GM18499 (cell line): Measurements from ENCODE around the gene RGS6.

Source experiments
- ATAC-seq: cut with Tn5 transposase; IDR thresholded peaks from one replicate; pipeline ENCODE4 v1.9.1; 2021; ENCODE audit warnings: moderate number of reproducible peaks; ENCODE audit not compliant: insufficient read depth, unreplicated experiment

Gene RGS6

DNA sequence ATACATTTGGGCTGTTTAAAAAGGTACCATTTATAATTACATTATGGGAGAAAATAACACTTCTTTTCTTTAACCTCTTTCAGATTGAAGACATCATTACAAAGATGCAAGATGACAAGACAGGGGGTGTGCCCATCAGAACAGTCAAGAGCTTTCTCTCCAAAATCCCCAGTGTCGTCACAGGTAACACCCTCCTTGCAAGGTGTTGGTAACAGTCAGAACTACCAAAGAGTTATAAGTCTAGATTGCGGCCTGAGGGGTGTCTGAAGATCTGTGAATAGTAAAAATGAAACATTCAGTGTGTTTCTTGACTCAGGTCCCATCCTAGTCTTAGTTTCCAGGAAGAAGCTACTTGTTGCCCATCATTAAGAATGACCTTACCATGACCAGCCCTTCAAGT lies 419.8 kb downstream of the RGS6 start:
- ATAC-seq: no peak

DNA sequence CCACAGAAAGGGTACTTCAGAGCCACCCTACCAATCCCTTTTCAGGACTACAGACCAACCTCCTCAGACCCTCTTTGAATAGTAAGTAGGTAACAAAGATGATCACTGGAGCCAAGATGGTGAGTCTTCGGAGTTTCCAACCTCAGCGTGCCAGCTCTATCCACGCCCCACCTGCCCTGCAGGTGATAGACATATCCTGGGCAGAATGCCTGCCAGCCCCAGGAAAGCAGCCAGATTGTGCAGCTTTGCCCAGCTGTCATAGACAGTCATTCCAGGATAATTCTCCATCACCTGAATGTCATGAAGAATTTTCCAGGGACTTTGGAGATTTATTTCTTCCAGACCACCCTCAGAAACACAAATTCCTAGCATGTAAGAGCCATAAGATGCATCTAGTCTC lies 434.4 kb downstream of the RGS6 start:
- ATAC-seq: no peak

DNA sequence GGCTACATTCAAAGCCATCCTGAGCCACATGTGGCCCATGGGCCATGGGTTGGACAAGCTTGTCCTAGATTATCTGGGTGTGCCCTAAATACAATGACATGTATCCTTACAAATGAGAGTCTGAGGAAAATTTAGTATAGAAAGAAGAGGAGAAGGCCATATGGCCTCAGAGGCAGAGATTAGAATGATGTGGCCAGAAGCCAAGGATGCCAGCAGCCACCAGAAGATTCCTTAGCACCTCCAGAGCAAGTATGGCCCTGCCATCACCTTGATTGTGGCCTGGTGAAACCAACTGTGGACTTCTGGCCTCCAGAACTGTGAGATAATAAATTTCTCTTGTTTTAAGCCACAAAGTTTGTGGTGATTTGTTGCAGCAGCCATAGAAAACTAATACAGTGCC lies 436.9 kb downstream of the RGS6 start:
- no peak for ATAC-seq

DNA sequence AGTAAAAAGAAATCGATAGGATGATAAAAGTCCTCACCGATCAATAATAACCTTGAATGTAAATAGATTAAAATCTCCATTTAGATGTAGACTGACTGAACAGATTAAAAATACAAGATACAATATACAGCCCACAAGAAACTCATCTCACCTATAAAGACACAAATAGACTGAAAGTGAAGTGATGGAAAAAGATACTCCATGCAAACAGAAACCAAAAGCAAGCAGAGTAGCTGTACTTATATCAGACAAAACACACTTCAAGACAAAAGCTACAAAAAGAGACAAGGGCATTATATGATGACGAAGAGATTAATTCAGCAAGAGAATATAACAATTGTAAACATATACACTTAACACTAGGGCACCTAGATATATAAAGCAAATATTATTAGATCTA lies 444.8 kb downstream of the RGS6 start:
- ATAC-seq: no peak

DNA sequence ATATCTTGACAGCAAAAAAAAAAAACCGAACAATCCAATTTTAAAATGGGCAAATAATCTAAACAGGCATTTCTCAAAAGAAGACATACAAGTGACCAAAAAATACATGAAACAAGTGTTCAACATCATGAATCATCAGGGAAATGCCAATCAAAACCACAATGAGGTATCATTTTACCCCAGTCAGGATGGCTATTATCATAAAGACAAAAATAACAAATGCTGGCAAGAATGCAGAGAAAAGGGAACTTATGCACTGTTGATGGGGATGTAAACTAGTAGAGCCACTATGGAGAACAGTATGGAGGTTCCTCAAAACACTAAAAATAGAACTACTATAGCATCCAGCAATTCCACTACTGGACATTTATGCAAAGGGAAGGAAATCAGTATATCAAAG lies 448.2 kb downstream of the RGS6 start:
- ATAC-seq: no peak

DNA sequence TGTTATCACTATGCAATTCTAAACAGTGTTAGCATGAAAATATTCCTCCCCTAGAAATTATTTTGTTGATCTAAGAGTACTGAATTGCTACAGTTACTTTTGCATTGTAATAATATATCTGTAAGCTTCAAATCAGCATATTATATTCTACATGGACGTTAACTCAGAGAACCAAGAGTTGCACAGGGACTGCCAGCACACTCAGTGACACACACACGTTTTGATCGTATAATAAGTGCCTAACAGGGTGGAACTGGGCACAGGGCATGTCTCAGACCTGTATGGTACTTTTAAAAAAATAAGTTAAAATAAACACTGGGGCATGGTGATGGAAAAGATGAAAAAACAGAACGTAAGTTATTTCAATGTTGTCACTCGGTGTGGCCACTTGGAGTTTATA lies 451.6 kb downstream of the RGS6 start:
- no peak for ATAC-seq

DNA sequence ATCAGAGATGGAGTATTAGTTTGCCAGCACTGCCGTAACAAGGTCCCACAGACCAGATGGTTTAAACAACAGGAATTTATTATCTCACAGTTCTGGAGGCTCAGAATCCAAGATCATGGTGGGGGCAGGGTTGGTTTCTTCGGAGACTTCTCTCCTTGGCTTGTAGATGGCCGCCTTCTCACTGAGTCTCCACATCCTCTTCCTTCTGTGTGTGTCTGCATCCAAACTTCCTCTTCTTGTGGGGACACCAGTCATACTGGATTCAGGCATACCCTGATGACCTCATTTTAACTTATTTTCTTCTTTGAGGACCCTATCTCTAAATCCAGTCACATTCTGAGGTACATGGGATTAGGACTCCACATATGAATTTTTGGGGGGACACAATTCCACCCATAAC lies 455.5 kb downstream of the RGS6 start:
- ATAC-seq: no peak

DNA sequence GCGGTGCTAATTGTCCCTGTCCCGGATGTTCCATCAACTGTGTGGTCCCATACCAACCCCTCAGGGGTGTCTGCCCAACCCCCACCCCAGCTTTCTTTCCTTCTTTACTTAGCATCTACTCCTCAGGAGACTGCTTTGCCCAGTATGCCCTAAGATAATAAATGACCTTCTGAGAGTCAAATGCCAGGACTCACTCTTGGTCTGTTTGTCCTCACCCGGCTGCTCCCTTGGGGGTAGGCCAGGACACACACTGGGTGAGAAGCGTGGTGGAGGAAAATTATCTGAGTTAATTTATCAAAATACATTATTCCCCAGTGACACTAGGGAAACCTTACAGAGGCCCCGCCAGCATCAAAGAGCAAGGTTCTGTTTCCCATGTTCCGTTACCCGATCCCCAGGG lies 457.0 kb downstream of the RGS6 start:
- no peak for ATAC-seq

DNA sequence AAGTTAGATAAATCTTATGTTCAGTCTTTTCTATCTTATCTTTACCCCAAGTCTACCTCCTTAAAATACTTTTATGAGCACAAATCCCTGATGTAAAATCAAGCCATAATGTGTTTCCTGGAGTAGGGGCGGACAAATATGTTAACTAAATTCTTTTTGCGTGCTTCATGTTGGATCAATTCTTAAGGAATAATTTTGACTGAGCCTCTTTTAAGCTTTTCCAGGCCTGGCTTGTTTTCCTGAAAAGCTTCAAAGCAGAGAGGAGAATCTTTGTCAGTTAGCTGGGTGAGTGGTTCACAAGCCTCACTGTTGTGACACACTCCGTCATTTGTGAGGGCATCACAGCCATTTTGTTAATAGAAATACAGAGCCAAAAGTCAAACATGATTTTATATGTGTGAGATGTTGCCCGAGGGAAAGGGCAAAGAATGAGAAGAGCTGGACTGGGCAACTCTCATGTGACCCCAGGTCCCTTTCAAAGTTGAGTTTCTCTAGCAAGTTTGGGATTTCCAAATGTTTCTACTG lies 468.9 kb downstream of the RGS6 start:
- no peak for ATAC-seq

DNA sequence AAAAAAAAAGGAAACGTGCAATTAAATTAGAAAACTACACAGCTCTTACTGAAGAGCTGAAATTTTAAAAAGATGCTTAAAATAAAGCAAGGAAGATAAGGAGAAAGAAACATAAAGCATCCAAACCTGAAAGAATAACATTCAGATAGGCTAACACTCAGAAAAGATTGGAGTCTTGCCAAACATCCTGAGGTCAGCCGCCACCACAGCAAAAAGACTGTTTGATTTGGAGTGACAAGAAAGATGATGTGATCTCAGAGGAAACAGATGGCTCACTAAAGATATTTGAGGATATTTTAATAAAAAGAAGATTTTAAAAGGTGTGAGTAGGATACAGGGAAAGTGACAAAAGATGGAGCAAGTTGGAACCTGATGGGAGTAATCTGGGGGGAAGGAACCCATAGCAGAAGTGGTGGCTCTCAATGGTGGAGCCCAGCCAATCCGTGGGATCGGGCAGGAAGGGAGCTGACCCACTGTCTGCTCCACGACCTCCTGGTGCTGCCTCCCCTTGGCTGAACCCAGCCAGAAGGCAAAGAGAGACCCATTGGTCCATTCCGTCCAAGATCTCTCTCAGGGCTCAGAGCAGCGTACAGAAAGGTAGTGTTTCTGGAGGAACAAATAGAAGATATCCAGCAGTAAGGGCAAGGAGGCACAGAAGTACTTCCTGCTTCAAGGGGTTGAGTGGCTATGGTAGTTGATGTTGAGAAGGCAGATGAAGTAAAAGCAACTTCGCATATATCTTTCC lies 469.6 kb downstream of the RGS6 start:
- no peak for ATAC-seq

DNA sequence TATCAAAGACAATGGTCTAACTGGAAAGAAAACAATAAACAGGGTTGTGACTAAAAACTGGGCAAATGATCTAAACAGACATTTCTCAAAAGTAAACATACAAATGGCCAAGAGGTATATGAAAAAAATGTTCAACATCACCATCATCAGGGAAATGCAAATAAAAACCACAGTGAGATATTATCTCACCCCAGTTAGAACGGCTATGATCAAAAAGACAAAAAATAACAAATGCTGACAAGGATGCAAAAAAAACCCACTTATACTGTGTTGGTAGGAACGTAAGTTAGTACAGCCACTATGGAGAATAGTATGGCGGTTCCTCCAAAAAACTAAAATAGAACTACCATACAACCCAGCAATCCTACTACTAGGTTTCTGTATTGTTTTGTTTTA lies 470.1 kb downstream of the RGS6 start:
- ATAC-seq: no peak

DNA sequence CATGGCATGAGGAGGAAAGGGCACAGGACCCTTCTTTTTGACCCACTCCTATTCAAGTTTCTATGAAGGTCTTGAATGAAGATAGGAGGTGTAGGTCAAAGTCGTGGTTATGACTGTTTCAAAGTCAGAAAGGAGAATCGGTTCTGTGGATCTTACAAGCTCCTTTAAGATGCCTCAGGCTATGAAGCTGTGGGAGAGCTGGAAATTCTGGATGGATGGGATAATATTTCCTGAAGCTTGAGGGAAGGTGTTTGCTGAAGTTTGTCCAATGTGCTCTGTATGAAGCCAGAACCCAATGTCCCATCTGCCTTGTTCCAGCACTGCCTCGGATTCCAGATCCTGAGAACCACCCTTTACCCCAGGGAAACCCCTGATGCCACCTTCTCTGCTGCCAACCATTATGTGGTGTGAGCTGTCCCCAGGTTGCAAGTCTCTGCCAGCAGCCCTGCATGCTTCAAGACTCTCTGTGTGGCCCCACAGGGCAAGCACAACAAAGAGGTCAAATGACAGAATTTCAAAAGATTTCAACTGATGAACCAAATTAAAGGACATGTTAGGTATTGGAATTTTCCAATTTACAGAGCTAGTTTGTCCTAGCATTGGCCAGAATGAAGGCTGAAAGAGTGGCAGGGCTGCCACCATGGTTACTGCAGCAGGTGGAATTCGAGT lies 472.0 kb downstream of the RGS6 start:
- no peak for ATAC-seq

DNA sequence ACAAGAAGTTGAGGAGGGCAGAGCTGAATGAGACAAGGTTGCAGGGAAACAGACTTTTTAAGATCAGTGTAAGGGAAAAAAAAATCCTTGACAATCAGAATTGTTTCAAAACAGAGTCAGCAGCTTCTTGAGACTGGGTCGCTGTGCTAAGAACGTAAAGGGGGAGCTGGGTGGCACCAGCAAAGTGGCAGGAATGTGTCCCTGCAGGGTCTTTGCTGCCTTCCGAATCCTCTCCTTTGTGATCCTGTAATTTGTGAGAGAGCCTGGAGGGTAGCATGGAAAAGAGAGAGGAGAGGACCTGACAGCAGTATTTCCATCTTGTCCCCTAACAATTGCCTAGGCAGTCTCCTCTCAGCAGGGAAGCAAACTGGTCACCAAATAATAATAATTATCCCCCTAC lies 472.8 kb downstream of the RGS6 start:
- no peak for ATAC-seq

DNA sequence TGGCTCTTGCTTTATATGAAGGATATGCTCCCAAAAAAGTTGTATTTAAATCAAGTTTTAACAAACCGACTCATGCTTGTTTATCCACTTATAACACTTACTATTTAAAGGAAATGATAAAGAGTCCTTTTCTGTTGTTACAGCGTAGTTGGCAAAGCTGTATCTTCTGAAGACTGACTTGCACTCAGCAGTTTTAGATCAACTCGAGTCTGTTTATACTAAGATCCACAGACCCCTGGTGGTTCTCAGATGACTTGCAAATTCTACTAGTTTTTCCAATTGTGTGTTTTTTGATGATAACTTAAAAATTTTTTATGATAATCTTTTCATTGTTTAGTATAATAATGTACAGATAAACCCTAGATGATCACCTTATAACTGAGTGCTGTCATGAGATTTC lies 475.8 kb downstream of the RGS6 start:
- no peak for ATAC-seq

DNA sequence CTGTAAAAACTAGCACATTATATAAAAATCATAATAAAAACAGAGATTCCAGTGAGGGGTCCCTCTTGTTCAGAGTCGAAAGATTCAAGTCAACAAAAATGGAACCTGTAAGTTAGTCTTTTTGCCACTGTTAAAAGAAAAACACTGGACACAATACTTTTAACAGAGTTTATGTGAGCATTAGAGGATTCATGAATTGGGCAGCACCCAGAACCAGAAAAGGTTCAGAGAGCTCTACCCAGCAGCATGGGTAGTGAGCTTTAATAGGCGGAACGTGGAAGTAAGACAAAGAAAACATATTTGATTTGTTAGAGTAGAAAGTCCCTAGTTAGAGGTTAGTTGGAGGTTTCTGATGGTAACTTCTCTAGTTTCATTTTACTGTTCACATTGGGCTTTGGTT lies 476.8 kb downstream of the RGS6 start:
- ATAC-seq: no peak

DNA sequence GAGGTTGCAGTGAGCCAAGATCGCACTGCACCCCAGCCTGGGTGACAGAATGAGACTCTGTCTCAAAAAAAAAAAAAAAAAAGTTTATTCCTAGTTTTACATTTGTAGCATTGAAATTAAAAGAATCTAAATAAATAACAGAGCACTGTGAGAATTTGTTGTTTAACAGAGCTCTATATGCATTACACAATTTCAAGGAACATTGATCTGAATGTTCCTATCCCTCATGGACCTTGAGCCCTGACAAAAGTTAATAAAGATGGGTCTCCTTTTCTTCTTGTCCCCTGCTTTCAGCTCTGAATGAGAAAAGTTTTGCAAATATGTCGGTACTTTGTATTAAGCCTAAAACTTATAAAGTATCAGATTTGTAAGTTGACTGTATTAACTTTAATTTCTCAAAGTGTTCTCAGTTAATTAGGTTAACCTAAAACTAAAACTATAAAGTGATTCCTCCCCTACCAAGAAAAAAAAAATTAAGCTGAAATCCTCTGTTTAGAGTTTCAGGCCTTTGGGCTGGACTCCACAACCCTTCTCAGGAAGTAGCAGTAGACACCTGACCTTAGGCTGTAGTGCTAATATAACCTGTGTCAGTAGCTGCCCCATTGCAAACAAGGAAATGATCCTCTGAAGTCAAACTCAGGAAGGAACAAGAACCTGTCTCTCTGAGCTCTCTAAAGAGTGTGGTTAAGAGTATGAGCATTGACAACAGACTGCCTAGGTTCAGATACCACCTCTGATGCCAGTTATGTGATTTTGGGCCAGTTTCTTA lies 484.0 kb downstream of the RGS6 start:
- no peak for ATAC-seq

DNA sequence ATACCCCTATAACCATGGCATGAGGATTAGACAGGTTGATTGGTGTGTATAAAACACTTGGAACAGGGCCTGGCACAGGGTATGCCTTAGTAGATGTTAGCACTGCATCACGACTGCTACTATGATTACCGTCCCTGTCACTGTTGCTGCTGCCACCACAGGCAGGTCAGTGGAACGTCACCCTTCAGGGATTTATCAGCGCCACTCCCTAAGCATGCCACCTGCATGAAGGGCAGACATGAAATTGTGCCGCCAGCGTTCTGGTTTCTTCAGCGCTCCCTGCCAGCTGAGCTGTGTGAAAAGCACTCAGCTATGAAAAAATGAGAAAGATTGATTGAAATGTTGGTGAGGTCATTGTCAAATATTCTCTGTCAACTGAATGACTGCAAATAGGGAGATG lies 484.7 kb downstream of the RGS6 start:
- no peak for ATAC-seq

DNA sequence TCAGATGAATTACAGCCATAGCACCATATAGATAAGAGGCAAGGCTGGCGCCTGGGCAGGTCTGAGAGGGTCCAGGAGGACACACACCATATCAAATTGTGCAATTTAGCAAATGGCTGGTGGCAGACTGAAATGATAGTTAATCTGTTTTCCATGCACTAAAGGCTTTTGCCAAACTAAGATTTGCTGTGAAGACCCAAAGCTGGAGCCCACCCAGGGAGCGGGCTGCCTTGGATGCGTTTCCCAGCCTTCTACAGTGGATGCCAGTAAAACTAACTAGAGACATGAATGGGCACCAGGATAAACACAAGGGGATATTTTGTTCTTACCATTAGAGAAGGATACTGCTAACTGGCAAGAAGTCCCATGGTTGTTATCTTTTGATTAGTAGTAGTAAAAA lies 486.6 kb downstream of the RGS6 start:
- ATAC-seq: no peak

DNA sequence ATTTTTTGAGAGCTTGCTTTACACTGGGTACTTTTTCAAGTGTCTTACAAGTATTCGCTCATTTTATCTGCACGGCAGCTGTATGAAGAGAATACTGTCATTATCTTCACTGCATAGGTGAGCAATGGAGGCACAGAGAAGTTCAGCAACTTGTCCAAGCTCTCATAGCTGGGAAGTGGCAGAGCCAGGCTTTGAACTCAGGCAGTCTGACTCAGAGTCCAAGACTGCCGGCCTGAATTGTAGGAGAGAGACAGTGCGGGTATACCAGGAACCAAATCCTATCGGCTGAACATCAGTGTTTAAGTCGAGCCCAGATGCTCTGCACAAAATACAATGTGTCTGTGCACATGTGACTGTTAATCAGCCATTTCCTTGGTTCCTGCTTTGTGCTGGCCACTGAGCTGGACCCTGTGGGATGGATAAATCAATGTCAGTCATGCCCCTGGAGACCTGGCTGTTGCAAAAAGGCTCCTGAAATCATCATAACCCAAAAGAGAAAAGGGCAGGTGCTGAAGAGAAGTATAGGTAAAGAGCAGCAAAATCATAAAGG lies 487.1 kb downstream of the RGS6 start:
- ATAC-seq: no peak

DNA sequence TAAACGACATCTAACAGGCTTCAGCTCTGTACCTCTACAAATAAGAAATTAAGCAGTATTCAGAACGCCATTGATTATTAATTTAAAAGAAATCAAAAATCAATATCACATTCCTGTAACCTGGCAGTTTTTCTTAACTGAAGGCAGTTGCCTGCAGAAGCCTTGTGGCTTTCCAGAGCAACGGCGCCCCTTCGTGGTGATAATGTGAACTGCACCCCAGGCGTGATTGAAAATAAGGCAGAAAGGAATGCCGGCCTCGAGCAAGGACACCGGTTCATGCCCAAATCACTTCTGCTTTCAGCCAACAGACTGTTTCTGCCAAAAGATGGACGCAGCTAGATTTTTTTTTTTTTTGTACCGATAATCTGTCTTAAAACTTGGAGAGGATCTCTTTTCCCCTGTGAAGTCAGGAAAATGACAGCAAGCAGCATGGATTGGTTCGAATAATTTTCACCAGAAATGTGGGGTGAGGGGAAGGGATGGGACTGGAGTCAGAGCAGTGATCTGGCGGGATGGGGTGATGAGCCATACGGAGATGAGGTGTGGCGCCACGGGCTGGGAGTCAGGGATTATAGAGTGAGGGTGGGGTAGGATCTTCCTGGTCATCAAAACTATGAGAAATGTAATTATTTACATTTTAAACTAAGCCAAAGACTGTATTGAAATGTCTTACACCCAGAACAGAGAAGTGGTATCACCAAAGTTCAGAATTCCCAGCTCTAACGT lies 488.7 kb downstream of the RGS6 start:
- ATAC-seq: no peak
